HepG2 (cell line): ENCODE results near the gene BORCS5. TPM values are rescaled to one million over a fixed set of nuclear protein-coding genes. Genes with fewer than 3 reads are reported as not detected.

ENCODE experiments used
- ARNT2 ChIP-seq: sonication (generic); formaldehyde crosslinking; IDR thresholded peaks from 2 replicates; pipeline ENCODE4 v1.8.0; 2022; ENCODE audit warnings: mild to moderate bottlenecking, low read depth, missing genetic modification reagents, moderate library complexity
- ATF1 ChIP-seq: IDR thresholded peaks from 2 replicates; pipeline ENCODE4 v1.6.1; 2016; ENCODE audit warnings: mild to moderate bottlenecking, control low read depth
- CCDC6 ChIP-seq: sonication (generic); formaldehyde crosslinking; IDR thresholded peaks from 2 replicates; pipeline ENCODE4 v1.8.1; 2022; ENCODE audit warnings: mild to moderate bottlenecking, missing genetic modification reagents, moderate library complexity
- DMAP1 ChIP-seq: IDR thresholded peaks from 2 replicates; pipeline ENCODE4 v1.6.1; 2016
- GATA4 ChIP-seq: sonication (generic); IDR thresholded peaks from 2 replicates; pipeline ENCODE4 v1.6.1; 2016; ENCODE audit warnings: antibody characterized with exemption, low read depth, borderline replicate concordance
- KMT2A ChIP-seq: sonication (generic); formaldehyde crosslinking; IDR thresholded peaks from 2 replicates; pipeline ENCODE4 v1.4.0; 2020; ENCODE audit warnings: missing genetic modification reagents
- NFATC3 ChIP-seq: sonication (generic); formaldehyde crosslinking; IDR thresholded peaks from 2 replicates; pipeline ENCODE4 v1.5.1; 2020; ENCODE audit warnings: mild to moderate bottlenecking, missing genetic modification reagents
- NR2C2 ChIP-seq: sonication (generic); formaldehyde crosslinking; IDR thresholded peaks from 2 replicates; pipeline ENCODE4 v1.4.0; 2020; ENCODE audit warnings: missing genetic modification reagents, mild to moderate bottlenecking, moderate library complexity, borderline replicate concordance
- PAX8 ChIP-seq: sonication (generic); formaldehyde crosslinking; IDR thresholded peaks from 2 replicates; pipeline ENCODE4 v1.8.0; 2022; ENCODE audit warnings: mild to moderate bottlenecking, missing genetic modification reagents, borderline replicate concordance
- SUZ12 ChIP-seq: fragments of 150-350 bp; IDR thresholded peaks from 2 replicates; pipeline ENCODE4 v1.6.1; 2014; ENCODE audit warnings: low read depth, low read length
- ZFP37 ChIP-seq: sonication (generic); formaldehyde crosslinking; IDR thresholded peaks from 2 replicates; pipeline ENCODE4 v1.4.0; 2020; ENCODE audit warnings: missing genetic modification reagents, borderline replicate concordance
- ZNF281 ChIP-seq: sonication (generic); formaldehyde crosslinking; IDR thresholded peaks from 2 replicates; pipeline ENCODE4 v1.4.0; 2020; ENCODE audit warnings: missing genetic modification reagents, borderline replicate concordance
- ZNF318 ChIP-seq: sonication (generic); formaldehyde crosslinking; IDR thresholded peaks from 2 replicates; pipeline ENCODE4 v1.4.0; 2020; ENCODE audit warnings: mild to moderate bottlenecking, missing genetic modification reagents
- ZNF44 ChIP-seq: sonication (generic); formaldehyde crosslinking; IDR thresholded peaks from 2 replicates; pipeline ENCODE4 v1.5.1; 2020; ENCODE audit warnings: mild to moderate bottlenecking, missing genetic modification reagents
- ZNF552 ChIP-seq: sonication (generic); formaldehyde crosslinking; IDR thresholded peaks from 2 replicates; pipeline ENCODE4 v1.9.0; 2022; ENCODE audit warnings: missing genetic modification reagents, mild to moderate bottlenecking, borderline replicate concordance
- ZUFSP ChIP-seq: sonication (generic); formaldehyde crosslinking; IDR thresholded peaks from 2 replicates; pipeline ENCODE4 v1.9.0; 2021; ENCODE audit warnings: missing genetic modification reagents, mild to moderate bottlenecking, borderline replicate concordance
- polyA plus RNA-seq, 8 experiments: library from polyadenylated mRNA; depleted of rRNA in 3 of 8; stranded (reverse) in 7 of 8; unstranded in 1 of 8; fragments of >200 nt; fragmentation: Illumina TruSeq in 4 of 8; extraction: Trizol in 4 of 8; gene quantifications; 2 replicates each; pipeline versions ENCODE4 v1.2.1 to v1.2.3, GENCODE V29; 2011 to 2016; ENCODE audit warnings: low read depth in 4 of 8, missing spikeins in 1 of 8, mixed read lengths in 1 of 8; ENCODE audit not compliant: insufficient read depth in 1 of 8
- total RNA-seq, 5 experiments: library from RNA; depleted of rRNA; stranded (reverse); fragments of >200 nt; fragmentation: Illumina TruSeq; extraction: Trizol; gene quantifications; 2 replicates each; pipeline ENCODE4 v1.2.3, GENCODE V29; 2016; ENCODE audit warnings: low read depth in 1 of 5

BORCS5 gene
- total and polyA plus RNA-seq, 2 of the 13 experiments (the other 11 are each of a cell fraction or from before 2014, with no cell fraction given): 3.9 to 4.7 TPM

DNA sequence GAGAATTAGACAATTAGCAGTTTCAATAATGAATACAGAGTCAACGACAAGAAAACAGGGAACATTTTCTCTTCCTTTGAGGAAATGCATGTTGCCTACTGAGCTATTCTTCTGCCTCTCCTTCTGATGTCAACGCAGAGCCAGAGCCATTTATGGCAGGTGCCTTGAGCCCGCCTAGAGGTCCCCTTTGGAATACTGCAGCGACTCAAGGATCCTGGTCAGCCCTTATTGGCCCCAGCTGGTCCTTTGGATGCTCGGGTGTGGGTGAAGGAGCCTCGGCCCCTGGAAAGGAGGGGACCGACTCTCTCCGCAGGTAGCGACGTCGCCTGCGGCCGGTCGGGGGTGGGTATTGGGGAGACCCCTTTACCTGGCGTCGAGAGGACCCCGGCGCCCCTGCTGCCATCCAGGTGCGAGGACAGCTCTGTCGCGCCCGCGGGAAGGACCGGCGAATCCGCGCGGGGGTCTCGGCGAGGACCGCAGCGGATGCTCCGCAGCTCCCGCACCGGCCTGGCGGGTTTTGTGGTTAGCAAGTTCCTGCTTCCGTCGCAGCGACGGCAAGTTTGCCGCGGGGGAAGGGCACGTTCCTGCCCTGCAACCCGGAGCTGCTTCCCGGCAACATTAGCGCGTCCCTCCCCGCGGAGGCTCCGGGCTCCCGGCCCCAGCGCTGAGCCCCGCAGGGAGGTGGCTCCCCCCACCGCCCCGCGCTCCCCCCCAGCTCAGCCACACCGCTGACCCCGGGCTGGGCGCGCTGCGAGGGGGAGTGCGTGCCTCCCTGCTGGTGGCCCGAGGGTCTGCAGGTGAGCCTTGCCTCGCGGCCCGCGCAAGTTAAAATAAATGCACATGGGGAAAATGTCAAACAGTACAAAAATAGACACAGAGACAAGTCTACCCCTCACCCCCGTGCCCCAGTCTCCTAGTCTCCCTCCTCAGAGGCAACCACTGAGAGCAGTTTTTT lies 6.9 kb upstream of the BORCS5 start, which contains the start of gene MANSC1 (continued):
- TF ChIP-seq ZNF552 (CRISPR knock-in tag): no peak
- no peak for TF ChIP-seq ZNF318 (CRISPR knock-in tag)
- TF ChIP-seq GATA4: no peak
- no peak; the same call in 1 of the 2 replicates for TF ChIP-seq CCDC6 (CRISPR knock-in tag)
- TF ChIP-seq NR2C2: peak; percentile 81
- no peak for TF ChIP-seq SUZ12
- TF ChIP-seq ARNT2 (CRISPR knock-in tag): no peak
- TF ChIP-seq NFATC3: no peak
- TF ChIP-seq ATF1 (CRISPR knock-in tag): no peak
- no peak for TF ChIP-seq ZNF44
- peak; percentile 80 for TF ChIP-seq ZNF281 (CRISPR knock-in tag)
- peak; percentile 59; the same call in 1 of the 2 replicates for TF ChIP-seq KMT2A (CRISPR knock-in tag)
- no peak for TF ChIP-seq DMAP1
- no peak for TF ChIP-seq ZUFSP (CRISPR knock-in tag)
- no peak for TF ChIP-seq PAX8 (CRISPR knock-in tag)
- no peak for TF ChIP-seq ZFP37 (CRISPR knock-in tag)
